Measurements from ENCODE around the gene PLA2G6.
A peak's percentile ranks its signal among the peaks of the same experiment; 100 is the strongest.

PLA2G6 gene

DNA sequence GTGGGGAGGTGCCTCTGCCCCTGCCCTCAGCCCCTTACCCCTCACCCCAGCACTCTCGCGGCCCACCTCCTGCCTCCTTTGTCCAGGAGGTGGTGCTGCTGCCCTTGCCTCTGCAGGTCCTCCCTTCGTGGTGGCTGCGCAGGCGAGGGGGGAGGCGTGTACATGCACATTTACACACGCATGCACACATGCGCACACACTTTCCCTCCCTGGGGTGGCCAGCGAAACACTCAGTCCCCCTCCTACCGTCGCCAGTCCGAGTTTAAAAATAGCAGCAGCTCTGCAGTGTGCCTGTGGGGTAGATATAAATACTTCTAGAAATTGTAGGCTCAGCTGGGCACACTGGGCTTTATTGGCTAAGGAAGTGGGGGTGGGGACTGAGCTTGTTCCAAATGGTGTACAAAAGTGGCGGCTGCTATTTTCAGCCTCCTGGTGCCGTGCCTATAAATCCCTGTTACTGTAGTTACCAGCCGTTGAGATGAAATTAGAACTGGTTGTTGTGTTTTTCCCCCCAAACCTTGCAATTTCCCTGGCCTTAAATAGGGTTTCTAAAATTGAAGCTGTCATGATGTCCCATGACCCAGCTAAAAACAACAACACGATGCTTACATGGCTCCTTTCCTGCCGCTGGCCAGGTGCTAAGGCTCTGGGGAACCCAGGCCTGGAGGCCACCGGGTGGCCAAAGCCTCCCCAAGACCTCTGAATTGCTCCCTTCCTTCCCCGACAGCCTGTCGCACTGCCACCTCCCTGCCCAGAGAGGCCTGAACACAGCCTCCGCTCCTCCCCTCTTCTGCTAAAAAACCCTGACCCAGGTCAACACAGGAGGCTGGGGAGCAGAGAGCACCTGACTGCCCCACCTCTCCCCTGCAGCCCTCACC is 112.0 kb downstream of the PLA2G6 start:
- peak; percentile 63 for DNase-seq (ENCODE audit: low spot score)

- no peak for DNase-seq (ENCODE audit: low spot score)
Observed at GRCh38 chr22:38068641-38069371, 112.8 kb downstream of the PLA2G6 start.

- no peak for DNase-seq (ENCODE audit: low spot score)
Observed at GRCh38 chr22:38067761-38068360, 113.8 kb downstream of the PLA2G6 start.

DNA sequence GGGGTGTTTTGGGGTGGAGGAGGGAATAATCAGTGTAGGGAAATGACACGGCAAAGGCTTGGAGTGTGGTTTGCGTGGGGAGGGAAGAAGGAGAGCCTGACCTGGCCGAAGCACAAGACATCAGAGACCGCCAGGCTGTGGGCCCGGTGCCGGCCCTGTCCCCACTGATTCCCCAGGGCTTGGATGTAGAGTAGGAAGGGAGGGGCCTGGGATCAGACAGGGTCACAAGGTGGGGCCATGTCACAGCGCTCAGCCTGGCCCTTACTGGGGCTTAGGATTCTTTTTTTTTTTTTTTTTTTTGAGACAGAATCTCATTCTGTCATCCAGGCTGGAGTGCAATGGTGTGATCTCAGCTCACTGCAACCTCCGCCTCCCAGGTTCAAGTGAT is 114.6 kb downstream of the PLA2G6 start:
- DNase-seq (ENCODE audit: low spot score), result no peak

GRCh38 chr22:38066381-38067027 is 115.1 kb downstream of the PLA2G6 start:
- no peak for DNase-seq (ENCODE audit: low spot score)

- no peak for DNase-seq (ENCODE audit: low spot score)
Observed at GRCh38 chr22:38065539-38065938, 116.1 kb downstream of the PLA2G6 start.

DNA sequence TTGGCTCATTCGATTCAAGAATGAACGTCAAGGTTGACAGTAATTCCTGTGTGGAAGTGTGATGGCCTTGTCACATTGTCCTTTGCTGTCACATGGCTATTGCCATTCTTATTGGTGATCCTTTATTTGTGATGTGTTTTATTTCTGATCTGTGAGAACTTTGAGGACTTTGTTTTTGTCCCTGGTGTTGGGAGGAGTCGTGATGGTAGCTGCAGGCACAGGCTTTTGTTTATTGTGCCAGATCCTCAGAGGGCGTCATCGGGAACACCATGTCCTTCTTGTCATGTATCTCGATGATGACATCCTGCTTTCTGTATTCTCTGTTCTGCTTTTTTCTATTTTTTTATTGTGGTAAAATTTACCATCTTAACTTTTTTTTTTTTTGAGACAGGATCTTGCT is 118.8 kb downstream of the PLA2G6 start:
- no peak for DNase-seq (ENCODE audit: low spot score)
